ENCODE measurements around the gene HELB. TPM values are rescaled to one million over a fixed set of nuclear protein-coding genes. Genes with fewer than 3 reads are reported as not detected.
A peak's percentile ranks its signal among the peaks of the same experiment; 100 is the strongest.

Gene HELB
- total RNA-seq, 2 experiments from 2014 or later, result 19.1 to 34.6 TPM

DNA sequence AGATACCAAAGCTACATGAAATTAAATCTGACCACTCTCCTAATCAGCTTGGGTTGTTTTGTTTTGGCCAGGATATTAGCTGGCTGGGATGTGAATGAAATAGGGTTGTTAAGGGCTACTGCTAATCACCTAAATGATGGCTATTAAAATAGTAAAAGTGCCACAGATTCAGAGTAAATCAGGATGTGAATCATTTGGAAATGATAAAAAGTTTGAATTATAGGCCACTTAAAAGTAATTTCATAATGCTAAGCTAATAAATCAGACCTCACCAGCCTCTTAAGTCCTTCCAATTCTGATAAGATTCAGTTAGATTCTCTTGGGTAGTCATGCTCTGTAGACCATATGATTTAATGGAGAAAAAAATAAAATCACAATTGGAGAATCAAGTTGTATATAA, 12.0 kb downstream of the HELB start:
- Mint-ChIP-seq H3K27ac (no peak overlapping the region), H3K9me3 (ENCODE audit: low read depth) (no peaks in the 10 kb centered on the region), H3K4me3 (no peak overlapping the region), H3K36me3 (peaks cover 73% of the 10 kb centered on the region), H3K27me3 (no peaks in the 10 kb centered on the region), H3K4me1 (peaks cover 39% of the 10 kb centered on the region)
- no peak for ATAC-seq
- CTCF ChIA-PET, result interaction anchor here (1.0 kb wide), 1 partner anchor 47 kb away, joined by 3 read pairs; no protein-coding TSS in a partner anchor
- DNase-seq, result no peak

DNA sequence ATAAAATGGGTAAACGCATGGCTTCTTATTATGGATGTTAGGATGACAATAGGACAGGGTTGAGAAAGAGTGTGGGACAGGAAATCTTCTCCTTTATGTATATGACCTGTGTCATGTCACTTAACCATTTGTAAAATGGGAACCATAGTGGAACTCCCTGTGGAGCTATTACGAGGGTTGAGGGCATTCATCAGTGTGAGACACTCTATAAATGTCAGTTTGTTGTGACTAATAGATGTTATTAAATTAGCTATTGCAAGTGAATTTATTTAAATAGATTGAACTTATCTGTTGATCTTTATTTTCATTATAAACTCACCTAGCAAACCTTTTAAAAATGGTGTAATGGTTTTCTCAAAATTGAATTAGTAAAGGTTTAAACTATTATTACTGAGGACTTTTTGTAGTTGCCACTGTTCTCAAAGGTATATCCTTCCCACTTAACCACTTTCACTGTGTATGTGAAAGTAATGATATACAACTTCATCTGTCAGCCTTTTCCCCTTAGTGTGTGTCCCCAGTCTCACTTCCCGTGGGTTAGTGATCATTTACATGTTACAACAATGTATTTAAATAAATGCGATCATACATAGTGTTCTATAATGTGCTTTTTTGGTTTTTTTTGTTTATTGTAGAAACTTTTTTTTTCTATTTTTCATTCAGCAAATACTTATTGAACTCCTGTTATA, 17.1 kb downstream of the HELB start:
- no peak for ATAC-seq
- Mint-ChIP-seq H3K9me3 (ENCODE audit: low read depth) (no peaks in the 10 kb centered on the region), H3K36me3 (peaks cover 55% of the 10 kb centered on the region), H3K4me1 (peaks cover 11% of the 10 kb centered on the region), H3K27me3 (no peaks in the 10 kb centered on the region), H3K4me3 (no peak overlapping the region), H3K27ac (no peak overlapping the region)
- DNase-seq, result no peak
- CTCF ChIA-PET, result no interaction called here

DNA sequence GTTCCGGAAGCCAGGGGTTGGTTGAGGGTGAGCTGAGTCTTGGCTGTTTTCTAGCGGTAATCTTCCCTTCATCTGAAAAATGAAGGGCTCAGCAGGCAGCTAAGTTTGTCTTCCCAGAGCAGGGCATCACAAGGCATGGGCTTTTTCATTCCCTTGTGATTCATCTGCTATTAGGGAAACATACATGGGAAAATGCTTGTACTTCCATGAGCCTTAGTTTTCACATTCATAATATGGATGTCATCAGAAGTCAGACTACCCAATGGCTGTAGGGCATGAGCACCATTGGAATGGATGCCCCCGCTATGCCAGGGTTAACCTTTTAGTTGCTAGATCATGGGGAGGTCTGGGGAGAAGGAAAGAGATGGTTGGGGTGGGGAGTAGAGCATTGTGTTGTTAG, 18.7 kb downstream of the HELB start:
- peaks cover 9% of the 10 kb centered on the region for H3K4me1 Mint-ChIP-seq
- H3K27ac Mint-ChIP-seq, result peak overlapping the region; percentile 54
- H3K9me3 Mint-ChIP-seq (ENCODE audit: low read depth), result no peaks in the 10 kb centered on the region
- no peak for ATAC-seq
- DNase-seq, result no peak
- no peak overlapping the region for H3K4me3 Mint-ChIP-seq
- CTCF ChIA-PET, result interaction anchor here (2.5 kb wide), 1 partner anchor 43 kb away, joined by 7 read pairs; no protein-coding TSS in a partner anchor
- H3K36me3 Mint-ChIP-seq, result peaks cover 61% of the 10 kb centered on the region
- H3K27me3 Mint-ChIP-seq, result no peaks in the 10 kb centered on the region

DNA sequence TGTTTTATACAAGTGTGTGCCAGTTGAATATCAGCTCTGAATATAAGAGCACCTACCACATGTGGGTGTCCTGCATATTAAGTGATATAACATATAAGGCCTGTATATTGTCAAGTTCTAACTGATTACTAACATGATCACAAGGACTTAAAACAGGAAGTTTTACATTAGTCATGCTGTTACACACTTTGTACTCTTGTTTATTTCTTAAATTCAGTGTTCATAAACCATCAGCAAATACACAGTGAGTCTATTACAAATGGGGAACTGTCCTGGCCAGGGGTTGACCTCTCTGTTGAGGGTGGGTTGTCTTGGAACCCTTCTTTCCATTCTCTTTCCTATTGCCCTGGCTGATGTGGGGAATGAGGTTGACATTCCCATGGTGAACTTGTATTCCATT, 19.1 kb downstream of the HELB start:
- no peak for DNase-seq
- peaks cover 61% of the 10 kb centered on the region for H3K36me3 Mint-ChIP-seq
- no peaks in the 10 kb centered on the region for H3K9me3 Mint-ChIP-seq (ENCODE audit: low read depth)
- no peaks in the 10 kb centered on the region for H3K27me3 Mint-ChIP-seq
- no peak for ATAC-seq
- no peak overlapping the region for H3K4me3 Mint-ChIP-seq
- CTCF ChIA-PET, result interaction anchor here (2.5 kb wide), 1 partner anchor 43 kb away, joined by 7 read pairs; no protein-coding TSS in a partner anchor
- H3K27ac Mint-ChIP-seq, result peak overlapping the region; percentile 54
- peaks cover 9% of the 10 kb centered on the region for H3K4me1 Mint-ChIP-seq

DNA sequence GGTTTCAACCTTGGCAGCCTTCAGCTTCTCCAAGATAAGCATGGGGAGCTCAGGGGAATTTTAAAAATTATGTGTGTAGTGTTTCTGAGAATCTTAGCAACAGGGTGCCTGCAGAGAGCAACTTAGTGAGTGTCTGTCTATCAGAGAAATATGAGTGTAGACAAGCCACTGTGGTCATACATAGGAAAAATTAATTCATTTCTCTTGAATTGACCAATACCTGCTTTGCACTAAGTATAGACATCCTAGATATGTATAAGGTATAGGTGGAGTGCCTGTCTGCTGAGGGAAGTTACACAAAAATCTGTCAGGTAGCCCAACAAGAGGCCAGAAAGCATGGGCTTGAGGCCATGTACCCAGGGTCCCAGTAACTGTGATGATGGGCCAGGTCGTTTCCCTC, 20.7 kb downstream of the HELB start:
- H3K27ac Mint-ChIP-seq, result no peak overlapping the region
- no peaks in the 10 kb centered on the region for H3K9me3 Mint-ChIP-seq (ENCODE audit: low read depth)
- peaks cover 14% of the 10 kb centered on the region for H3K4me1 Mint-ChIP-seq
- ATAC-seq (no peak), DNase-seq (no peak)
- H3K36me3 Mint-ChIP-seq, result peaks cover 64% of the 10 kb centered on the region
- H3K4me3 Mint-ChIP-seq, result no peak overlapping the region
- H3K27me3 Mint-ChIP-seq, result no peaks in the 10 kb centered on the region
- CTCF ChIA-PET, result interaction anchor here (1.4 kb wide), 1 partner anchor 53 kb away, joined by 3 read pairs; no protein-coding TSS in a partner anchor

DNA sequence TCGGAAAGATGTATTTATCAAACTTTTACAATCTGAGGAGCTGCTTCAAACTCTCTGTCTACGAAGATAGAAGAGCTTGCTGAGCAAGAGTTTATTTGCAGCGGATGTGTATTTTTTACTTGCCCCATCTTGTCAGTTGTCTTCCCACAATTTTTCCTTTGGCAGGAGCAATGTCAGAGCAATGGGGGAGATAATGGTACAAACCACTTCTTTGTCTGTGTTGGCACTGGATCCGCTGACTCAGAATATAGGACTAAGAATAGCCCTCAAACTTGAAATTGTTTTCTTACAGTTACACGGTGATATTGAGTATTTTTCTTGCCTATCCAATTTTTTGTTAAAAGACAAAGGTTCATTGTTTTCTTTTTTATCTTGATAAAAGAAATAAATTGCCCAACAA, 27.6 kb downstream of the HELB start:
- Mint-ChIP-seq H3K4me3 (no peak overlapping the region), H3K4me1 (peaks cover 5% of the 10 kb centered on the region), H3K27me3 (no peaks in the 10 kb centered on the region), H3K27ac (no peak overlapping the region), H3K9me3 (ENCODE audit: low read depth) (no peaks in the 10 kb centered on the region), H3K36me3 (peaks cover 68% of the 10 kb centered on the region)
- CTCF ChIA-PET, result no interaction called here
- ATAC-seq (no peak), DNase-seq (no peak)

DNA sequence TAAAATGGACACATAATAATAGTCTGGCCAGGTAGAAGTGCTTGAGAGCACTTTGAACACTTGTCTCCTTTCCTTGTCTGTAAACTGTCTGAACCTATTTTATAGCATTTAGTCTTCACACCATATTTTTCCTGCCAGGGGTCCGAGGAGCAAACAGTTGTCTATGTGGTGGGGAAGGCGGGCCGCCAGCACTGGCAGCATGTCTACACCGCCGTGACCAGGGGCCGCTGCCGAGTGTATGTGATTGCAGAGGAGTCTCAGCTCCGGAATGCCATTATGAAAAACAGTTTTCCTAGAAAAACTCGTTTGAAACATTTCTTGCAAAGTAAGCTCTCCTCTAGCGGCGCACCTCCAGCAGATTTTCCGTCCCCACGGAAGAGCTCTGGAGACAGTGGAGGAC, 28.7 kb downstream of the HELB start:
- CTCF ChIA-PET, result no interaction called here
- no peaks in the 10 kb centered on the region for H3K9me3 Mint-ChIP-seq (ENCODE audit: low read depth)
- no peaks in the 10 kb centered on the region for H3K27me3 Mint-ChIP-seq
- peaks cover 5% of the 10 kb centered on the region for H3K4me1 Mint-ChIP-seq
- peaks cover 57% of the 10 kb centered on the region for H3K36me3 Mint-ChIP-seq
- no peak overlapping the region for H3K4me3 Mint-ChIP-seq
- ATAC-seq (no peak), DNase-seq (no peak)
- no peak overlapping the region for H3K27ac Mint-ChIP-seq

DNA sequence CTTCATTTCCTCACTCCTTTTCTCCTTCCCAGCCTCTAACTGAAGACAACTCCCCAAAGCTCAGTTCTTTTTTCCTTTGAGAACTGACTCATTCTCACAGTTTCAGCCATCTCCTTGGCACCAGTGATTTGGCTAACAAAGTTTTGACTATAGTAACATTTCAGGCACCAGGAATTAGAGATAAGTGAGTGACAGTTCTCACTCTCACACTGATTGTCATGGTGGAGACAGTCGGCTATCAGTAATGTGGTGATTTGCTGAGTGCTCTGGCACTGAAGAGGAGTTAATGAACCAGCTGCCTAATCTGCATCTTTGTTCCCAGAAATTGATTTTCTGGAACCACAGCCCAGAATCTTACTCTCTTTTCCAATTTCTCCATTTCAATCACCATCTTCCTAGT, 29.5 kb downstream of the HELB start:
- H3K4me1 Mint-ChIP-seq, result peaks cover 5% of the 10 kb centered on the region
- H3K9me3 Mint-ChIP-seq (ENCODE audit: low read depth), result no peaks in the 10 kb centered on the region
- H3K27me3 Mint-ChIP-seq, result no peaks in the 10 kb centered on the region

DNA sequence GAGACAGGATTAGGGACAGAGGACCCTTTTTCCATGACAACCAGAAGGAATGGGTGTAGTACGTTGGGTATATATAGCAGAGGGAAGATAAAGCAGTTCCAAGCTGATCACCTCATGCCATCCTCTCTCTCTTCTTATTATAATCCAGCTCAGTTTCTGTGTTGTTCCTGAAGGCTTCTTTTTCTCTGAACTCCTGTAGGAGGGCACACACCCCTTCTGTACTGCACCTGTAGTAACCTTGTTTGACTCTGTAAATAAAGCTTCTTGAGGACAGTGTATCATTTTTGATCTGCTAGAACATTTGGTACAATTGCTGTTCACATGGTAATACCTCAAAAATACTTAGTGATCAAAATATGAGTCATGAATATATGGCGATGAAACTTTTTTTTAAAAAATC, 33.5 kb downstream of the HELB start:
- no peaks in the 10 kb centered on the region for H3K9me3 Mint-ChIP-seq (ENCODE audit: low read depth)
- H3K27ac Mint-ChIP-seq, result no peak overlapping the region
- ATAC-seq, result no peak
- CTCF ChIA-PET, result no interaction called here
- DNase-seq, result no peak
- H3K36me3 Mint-ChIP-seq, result peaks cover 58% of the 10 kb centered on the region
- no peaks in the 10 kb centered on the region for H3K27me3 Mint-ChIP-seq
- no peak overlapping the region for H3K4me3 Mint-ChIP-seq
- no peaks in the 10 kb centered on the region for H3K4me1 Mint-ChIP-seq

More for the DNA sequence above, 29.5 kb downstream of the HELB start:
- CTCF ChIA-PET, result no interaction called here
- ATAC-seq (no peak), DNase-seq (no peak)
- H3K4me3 Mint-ChIP-seq, result no peak overlapping the region
- H3K27ac Mint-ChIP-seq, result no peak overlapping the region
- peaks cover 54% of the 10 kb centered on the region for H3K36me3 Mint-ChIP-seq

DNA sequence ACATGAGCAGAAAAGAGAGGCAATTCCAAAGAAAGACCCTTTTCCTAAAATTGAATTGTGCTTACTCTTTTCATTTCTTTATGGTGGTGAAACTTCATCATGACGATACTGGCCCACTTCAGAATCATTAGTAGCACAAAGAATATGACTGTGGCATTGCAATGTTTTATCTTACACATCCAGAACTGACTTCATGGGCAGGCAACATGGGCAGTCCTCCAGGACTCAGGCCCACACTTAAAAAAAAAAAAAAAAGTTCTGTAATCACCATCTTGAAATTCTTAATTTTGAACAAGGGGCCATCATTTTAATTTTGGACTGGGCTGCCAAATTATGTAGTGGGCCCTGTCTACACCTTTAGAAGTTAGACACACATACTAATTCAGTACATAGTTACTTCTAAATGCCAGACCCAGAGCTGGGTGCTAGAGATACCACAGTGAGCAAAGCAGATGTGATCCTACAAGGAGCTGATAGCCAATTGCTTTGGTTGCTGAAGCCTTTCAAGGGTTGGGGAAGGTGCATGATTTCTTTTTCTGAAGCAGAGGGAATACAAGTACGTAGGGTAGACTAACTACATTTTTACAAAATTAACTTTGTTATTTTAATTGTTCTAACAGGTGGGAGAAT, 35.2 kb downstream of the HELB start:
- H3K27ac Mint-ChIP-seq, result no peak overlapping the region
- ATAC-seq (no peak), DNase-seq (no peak)
- no peak overlapping the region for H3K4me3 Mint-ChIP-seq
- H3K36me3 Mint-ChIP-seq, result peaks cover 57% of the 10 kb centered on the region
- peaks cover 7% of the 10 kb centered on the region for H3K9me3 Mint-ChIP-seq (ENCODE audit: low read depth)
- CTCF ChIA-PET, result no interaction called here
- no peaks in the 10 kb centered on the region for H3K4me1 Mint-ChIP-seq
- H3K27me3 Mint-ChIP-seq, result no peaks in the 10 kb centered on the region

DNA sequence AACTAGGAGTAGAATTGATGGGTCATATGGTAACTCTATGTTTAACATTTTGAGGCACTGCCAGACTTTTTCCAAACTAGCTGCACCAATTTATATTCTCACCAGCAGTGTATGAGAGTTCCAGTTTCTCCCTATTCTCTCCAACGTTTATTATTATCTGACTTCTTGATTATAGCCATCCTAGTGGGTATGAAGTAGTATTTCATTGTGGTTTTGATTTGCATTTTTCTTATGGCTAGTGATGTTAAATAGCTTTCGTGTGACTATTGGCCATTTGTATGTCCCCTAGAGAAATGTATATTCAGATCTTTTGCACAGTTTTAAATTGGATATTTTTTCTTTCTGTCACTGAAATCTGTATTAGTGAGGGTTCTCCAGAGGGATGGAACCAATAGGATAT, 37.8 kb downstream of the HELB start:
- no peak for DNase-seq
- Mint-ChIP-seq H3K27ac (no peak overlapping the region), H3K27me3 (no peaks in the 10 kb centered on the region), H3K36me3 (peaks cover 66% of the 10 kb centered on the region), H3K4me1 (peaks cover 10% of the 10 kb centered on the region), H3K4me3 (no peak overlapping the region), H3K9me3 (ENCODE audit: low read depth) (peaks cover 13% of the 10 kb centered on the region)
- CTCF ChIA-PET, result no interaction called here
- no peak for ATAC-seq

DNA sequence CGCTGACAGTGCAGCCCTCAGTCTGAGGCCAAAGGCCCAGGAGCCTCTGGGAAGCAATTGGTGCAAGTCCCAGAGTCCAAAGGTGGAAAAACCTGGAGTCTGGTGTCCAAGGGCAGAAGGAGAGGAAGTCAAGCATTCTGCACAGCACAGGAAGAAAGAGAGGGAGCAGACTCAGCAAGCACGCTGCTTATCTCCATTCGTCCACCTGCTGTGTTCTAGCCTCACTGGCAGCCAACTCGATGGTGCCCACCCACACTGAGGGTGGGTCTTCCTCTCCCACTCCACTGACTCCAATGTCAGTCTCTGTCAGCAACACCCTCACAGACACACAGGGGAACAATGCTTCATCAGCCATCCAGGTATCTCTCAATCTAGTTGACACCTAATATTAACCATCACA, 38.8 kb downstream of the HELB start:
- Mint-ChIP-seq H3K27me3 (no peaks in the 10 kb centered on the region), H3K27ac (no peak overlapping the region), H3K4me1 (peaks cover 11% of the 10 kb centered on the region), H3K9me3 (ENCODE audit: low read depth) (peaks cover 13% of the 10 kb centered on the region), H3K4me3 (no peak overlapping the region), H3K36me3 (peaks cover 76% of the 10 kb centered on the region)
- DNase-seq (no peak), ATAC-seq (no peak)
- CTCF ChIA-PET, result no interaction called here

DNA sequence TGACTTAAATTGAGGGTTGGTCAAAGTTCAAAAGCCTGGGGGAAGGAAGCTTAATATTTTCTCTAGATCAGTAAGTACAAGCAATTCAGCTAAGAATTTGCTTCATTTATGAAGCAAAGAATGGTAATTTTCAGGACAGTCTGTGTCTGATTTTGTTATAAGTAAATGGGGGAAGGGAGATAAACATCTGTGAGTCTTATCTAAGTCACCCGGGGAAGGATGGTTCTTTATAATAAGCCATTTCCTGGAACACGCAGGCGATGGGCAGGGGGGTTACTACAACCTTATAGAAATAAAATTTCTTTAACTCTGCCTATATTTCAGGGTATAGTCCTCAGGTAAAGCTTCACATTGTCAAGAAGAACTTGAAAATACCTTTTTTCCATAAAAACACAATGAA, 42.9 kb downstream of the HELB start:
- ATAC-seq (no peak), DNase-seq (no peak)
- peaks cover 13% of the 10 kb centered on the region for H3K9me3 Mint-ChIP-seq (ENCODE audit: low read depth)
- no peak overlapping the region for H3K4me3 Mint-ChIP-seq
- H3K36me3 Mint-ChIP-seq, result peaks cover 68% of the 10 kb centered on the region
- H3K27me3 Mint-ChIP-seq, result no peaks in the 10 kb centered on the region
- CTCF ChIA-PET, result interaction anchor here (1.4 to 1.6 kb wide), 3 partner anchors 64 to 76 kb away, joined by 3 to 5 read pairs (median 4); no protein-coding TSS in a partner anchor
- H3K27ac Mint-ChIP-seq, result peak overlapping the region; percentile 18
- peaks cover 12% of the 10 kb centered on the region for H3K4me1 Mint-ChIP-seq

DNA sequence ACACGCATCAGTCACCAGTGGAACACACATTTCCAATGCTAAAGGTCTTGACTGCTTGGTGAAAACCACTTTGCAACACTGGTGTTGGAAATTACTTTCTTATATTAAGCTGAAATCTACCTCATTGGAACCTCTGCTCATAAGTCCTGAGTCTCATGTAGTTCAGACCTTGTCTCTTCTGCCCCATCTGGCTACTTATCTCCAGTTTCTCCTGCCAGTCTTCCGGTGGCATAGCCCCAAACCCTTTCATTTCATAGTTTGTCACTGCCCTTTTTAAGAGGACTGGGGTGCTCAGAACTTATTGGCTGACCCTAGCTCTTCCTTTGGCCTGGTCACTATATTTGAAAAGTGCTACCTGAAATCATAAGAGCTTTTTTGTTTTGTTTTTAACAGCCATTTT, 43.7 kb downstream of the HELB start:
- Mint-ChIP-seq H3K36me3 (peaks cover 61% of the 10 kb centered on the region), H3K27ac (peak overlapping the region; percentile 32), H3K27me3 (no peaks in the 10 kb centered on the region), H3K9me3 (ENCODE audit: low read depth) (peaks cover 13% of the 10 kb centered on the region), H3K4me3 (no peak overlapping the region), H3K4me1 (peaks cover 12% of the 10 kb centered on the region)
- ATAC-seq (no peak), DNase-seq (no peak)
- CTCF ChIA-PET, result interaction anchor here (1.4 to 1.6 kb wide), 3 partner anchors 63 to 76 kb away, joined by 3 to 5 read pairs (median 4); no protein-coding TSS in a partner anchor

All from activated CD8-positive, alpha-beta memory T cell treated with anti-CD3 and anti-CD28 coated beads, Interleukin-2, amount 10 ng/mL, durations not matched to agents 7 days and 5 days (primary cell).